SK-N-SH (cell line): ENCODE data around the gene ATF4. TPM values are rescaled to one million over a fixed set of nuclear protein-coding genes. Genes with fewer than 3 reads are reported as not detected.
A peak's percentile ranks its signal among the peaks of the same experiment; 100 is the strongest.

Source experiments
- CTCF ChIA-PET: fragments of 300-600, 350-600 bp; formaldehyde crosslinking; extraction: SDS; loops from one replicate; lab custom pipeline; 2021; lab: Yijun Ruan, JAX
- POLR2A ChIA-PET: fragments of 350-600 bp; sonication (Branson Sonifier 250); formaldehyde crosslinking; extraction: SDS; loops from one replicate; lab custom pipeline; 2020; ENCODE audit warnings: antibody characterized with exemption, inconsistent platforms; lab: Yijun Ruan, JAX
- DNase-seq: peaks from one replicate; pipeline ENCODE4 v3.0.0; 2012
- H2AFZ ChIP-seq: fragments of 200-600 bp; sonication (generic); 2 replicates; pipeline ENCODE4 v1.8.1; 2016; ENCODE audit warnings: antibody characterized with exemption, mild to moderate bottlenecking, low read depth
- H3F3A ChIP-seq: fragments of 200-600 bp; sonication (generic); replicated peaks from 2 replicates; pipeline ENCODE3; 2016; ENCODE audit warnings: antibody characterized with exemption, mild to moderate bottlenecking; ENCODE audit not compliant: insufficient read depth
- H3K27ac ChIP-seq, 2 experiments: fragments of 200-500 bp in 1 of 2; fragments of 200-600 bp in 1 of 2; sonication (Bioruptor generic) in 1 of 2; sonication (generic), shearing (Covaris generic) in 1 of 2; 2 replicates each; pipeline versions ENCODE4 v1.5.1 to v1.6.1; 2014 to 2016; ENCODE audit warnings: low read depth in 2 of 2, inconsistent platforms in 1 of 2, low read length in 1 of 2, mild to moderate bottlenecking in 1 of 2, mixed read lengths in 1 of 2
- H3K27me3 ChIP-seq: fragments of 200-600 bp; sonication (generic), shearing (Covaris generic); 2 replicates; pipeline ENCODE4 v1.6.1; 2016; ENCODE audit warnings: mixed run types; ENCODE audit not compliant: insufficient read depth
- H3K36me3 ChIP-seq, 2 experiments: fragments of 200-500 bp in 1 of 2; fragments of 200-600 bp in 1 of 2; sonication (Bioruptor generic) in 1 of 2; sonication (generic) in 1 of 2; replicated peaks in 1 of 2; 2 replicates each; pipeline versions ENCODE3 to v1.5.1; 2014 to 2016; ENCODE audit warnings: low read length in 1 of 2, mild to moderate bottlenecking in 1 of 2; ENCODE audit not compliant: insufficient read depth in 2 of 2, control insufficient read depth in 1 of 2
- H3K4me1 ChIP-seq, 2 experiments: fragments of 200-500 bp in 1 of 2; fragments of 200-600 bp in 1 of 2; sonication (Bioruptor generic) in 1 of 2; sonication (generic), shearing (Covaris generic) in 1 of 2; 2 replicates each; pipeline versions ENCODE4 v1.5.1 to v1.6.1; 2014 to 2016; ENCODE audit warnings: low read depth in 1 of 2, low read length in 1 of 2, mixed run types in 1 of 2; ENCODE audit not compliant: insufficient read depth in 2 of 2, control insufficient read depth in 1 of 2
- H3K4me2 ChIP-seq: fragments of 200-600 bp; sonication (generic), shearing (Covaris generic); 2 replicates; pipeline ENCODE4 v1.6.1; 2017; ENCODE audit warnings: mixed run types
- H3K4me3 ChIP-seq, 2 experiments: fragments of 200-500 bp in 1 of 2; fragments of 200-600 bp in 1 of 2; sonication (Bioruptor generic) in 1 of 2; sonication (generic), shearing (Covaris generic) in 1 of 2; 2 replicates each; pipeline versions ENCODE4 v1.5.1 to v1.8.1; 2014 to 2016; ENCODE audit warnings: low read depth in 2 of 2, inconsistent platforms in 1 of 2, low read length in 1 of 2, mild to moderate bottlenecking in 1 of 2, mixed read lengths in 1 of 2, moderate library complexity in 1 of 2
- H3K79me2 ChIP-seq: fragments of 200-600 bp; sonication (generic); 2 replicates; pipeline ENCODE4 v1.8.1; 2017; ENCODE audit warnings: mild to moderate bottlenecking; ENCODE audit not compliant: insufficient read depth
- H3K9ac ChIP-seq: fragments of 200-600 bp; sonication (generic); 2 replicates; pipeline ENCODE4 v1.6.1; 2017; ENCODE audit warnings: mixed run types
- H3K9me2 ChIP-seq: fragments of 200-600 bp; sonication (generic); 2 replicates; pipeline ENCODE4 v1.6.1; 2017; ENCODE audit warnings: mixed run types
- H3K9me3 ChIP-seq: fragments of 200-600 bp; sonication (generic); 2 replicates; pipeline ENCODE4 v1.6.1; 2017; ENCODE audit warnings: mixed run types, mild to moderate bottlenecking, moderate library complexity
- H4K20me1 ChIP-seq: fragments of 200-600 bp; sonication (generic); 2 replicates; pipeline ENCODE4 v1.6.1; 2017; ENCODE audit warnings: mild to moderate bottlenecking, mixed run types; ENCODE audit not compliant: insufficient read depth
- CHD2 ChIP-seq: fragments of 150-350 bp; IDR thresholded peaks from 2 replicates; pipeline ENCODE4 v1.6.1; 2018; ENCODE audit warnings: low read length; ENCODE audit not compliant: partially characterized antibody
- ELF1 ChIP-seq: IDR thresholded peaks from 2 replicates; pipeline ENCODE4 v1.4.0; 2012
- EP300 ChIP-seq, 2 experiments: IDR thresholded peaks; 2 replicates each; pipeline versions ENCODE4 v1.4.0 to v1.6.1; 2012; ENCODE audit warnings: borderline replicate concordance in 1 of 2, low read depth in 1 of 2, low read length in 1 of 2
- GABPA ChIP-seq: IDR thresholded peaks from 2 replicates; pipeline ENCODE4 v1.4.0; 2012; ENCODE audit warnings: low read depth, mild to moderate bottlenecking
- GATA2 ChIP-seq: sonication (generic); formaldehyde crosslinking; IDR thresholded peaks from 2 replicates; pipeline ENCODE4 v1.5.0; 2020; ENCODE audit warnings: mild to moderate bottlenecking, missing genetic modification reagents
- IRF3 ChIP-seq: fragments of 150-350 bp; IDR thresholded peaks from 2 replicates; pipeline ENCODE4 v1.6.1; 2016; ENCODE audit warnings: mild to moderate bottlenecking, low read depth, low read length
- MAX ChIP-seq: IDR thresholded peaks from 2 replicates; pipeline ENCODE4 v1.4.0; 2012; ENCODE audit warnings: low read depth
- MXI1 ChIP-seq: IDR thresholded peaks from 2 replicates; pipeline ENCODE4 v1.6.1; 2012; ENCODE audit warnings: mild to moderate bottlenecking, low read depth, low read length, improper control_type of control experiment
- NRF1 ChIP-seq: IDR thresholded peaks from 2 replicates; pipeline ENCODE4 v1.6.1; 2012; ENCODE audit warnings: low read depth, mild to moderate bottlenecking, low read length
- POLR2AphosphoS5 ChIP-seq: IDR thresholded peaks from 2 replicates; pipeline ENCODE4 v1.6.1; 2012; ENCODE audit warnings: low read depth, low read length
- REST ChIP-seq: IDR thresholded peaks from 2 replicates; pipeline ENCODE4 v1.6.1; 2012; ENCODE audit warnings: mild to moderate bottlenecking, low read depth, low read length, moderate library complexity
- RFX5 ChIP-seq: IDR thresholded peaks from 2 replicates; pipeline ENCODE4 v1.6.1; 2012; ENCODE audit warnings: mild to moderate bottlenecking, improper control_type of control experiment, low read length
- SIN3A ChIP-seq: IDR thresholded peaks from 2 replicates; pipeline ENCODE4 v1.6.1; 2012; ENCODE audit warnings: low read depth, mild to moderate bottlenecking, low read length, moderate library complexity, borderline replicate concordance
- SMC3 ChIP-seq: IDR thresholded peaks from 2 replicates; pipeline ENCODE4 v1.6.1; 2012; ENCODE audit warnings: low read depth, low read length, improper control_type of control experiment
- TAF1 ChIP-seq: IDR thresholded peaks from 2 replicates; pipeline ENCODE4 v1.6.1; 2012; ENCODE audit warnings: low read depth, mild to moderate bottlenecking, low read length, moderate library complexity, borderline replicate concordance
- USF1 ChIP-seq: IDR thresholded peaks from 2 replicates; pipeline ENCODE4 v1.4.0; 2012; ENCODE audit warnings: low read depth, borderline replicate concordance
- YY1 ChIP-seq: IDR thresholded peaks from 2 replicates; pipeline ENCODE4 v1.4.0; 2012; ENCODE audit warnings: low read depth, mild to moderate bottlenecking
- WGBS: methylation state at CpG from one replicate; pipeline ENCODE4 v1.1.6; 2017; ENCODE audit warnings: low lambda C conversion rate; 5-methylcytosine and 5-hydroxymethylcytosine counted together
- polyA plus RNA-seq, 3 experiments: library from polyadenylated mRNA; depleted of rRNA; stranded (reverse); fragments of >200 nt; gene quantifications; 2 replicates each; pipeline ENCODE4 v1.2.3, GENCODE V29; 2012

Gene ATF4
- polyA plus RNA-seq, 1 of the 3 experiments (the other 2 are of a cell fraction) = 375 TPM

- 0% methylated on average over 5 of the region's 58 CpGs for WGBS
- Histone ChIP-seq H3K79me2 (peaks cover 32% of the 10 kb centered on the region), H3K4me1 (peaks cover 0 to 21% of the 10 kb centered on the region in 2 experiments; a peak in 2 of 4 replicates), H3K27ac (peak within 1 kb of the TSS in 1 of 2 experiments; percentile 62; a peak in 1 of 4 replicates), H3K4me2 (peak within 1 kb of the TSS; percentile 82), H3K36me3 (peaks cover 4 to 20% of the 10 kb centered on the region in 2 experiments), H3K9ac (peak within 1 kb of the TSS; percentile 73), H3K9me3 (no peaks in the 10 kb centered on the region), H3F3A (no peaks in the 10 kb centered on the region), H2AFZ (0 out of 2 replicates have a peak within 1 kb of the TSS, but pooled peaks have one; percentile 59), H3K9me2 (no peaks in the 10 kb centered on the region), H3K4me3 (peak within 1 kb of the TSS; percentile 66), H3K27me3 (no peaks in the 10 kb centered on the region), H4K20me1 (no peaks in the 10 kb centered on the region)
- ChIA-PET CTCF (interaction anchor here (0.7 to 1.2 kb wide), 3 partner anchors 9 to 41 kb away, joined by 3 to 5 read pairs (median 4); no protein-coding TSS in a partner anchor), POLR2A (interaction anchor here (0.6 to 1.7 kb wide), 8 partner anchors 11 to 542 kb away, joined by 3 to 14 read pairs (median 4); partner anchors contain the start of gene ATF4)
- peak; percentile 91 for DNase-seq
- TF ChIP-seq SIN3A (peak; percentile 47; the same call in 1 of the 2 replicates), POLR2AphosphoS5 (peak; percentile 35; the same call in 1 of the 2 replicates), MXI1 (peak; percentile 69; the same call in 1 of the 2 replicates), IRF3 (no peak), REST (no peak), EP300 (IDR thresholded peaks at IDR 0.05; ENCODE audit: borderline replicate concordance in 1 of 2, low read depth in 1 of 2, low read length in 1 of 2) (no peak), GATA2 (no peak), MAX (peak; percentile 95), CHD2 (peak; percentile 54), SMC3 (no peak), RFX5 (no peak), YY1 (peak; percentile 90), GABPA (peak; percentile 88), USF1 (peak; percentile 62; the same call in 1 of the 2 replicates), ELF1 (peak; percentile 47), NRF1 (peak; percentile 70), TAF1 (no peak)
These were observed 18.1 kb upstream of the ATF4 start, which contains the start of gene MIEF1 for GRCh38 chr22:39502109-39502788. MIEF1 (plus strand) TSS chr22:39502290; CDS start chr22:39511295, 9,005 bp downstream.
